Measurements from ENCODE around the gene CSNK1A1L.

DNA sequence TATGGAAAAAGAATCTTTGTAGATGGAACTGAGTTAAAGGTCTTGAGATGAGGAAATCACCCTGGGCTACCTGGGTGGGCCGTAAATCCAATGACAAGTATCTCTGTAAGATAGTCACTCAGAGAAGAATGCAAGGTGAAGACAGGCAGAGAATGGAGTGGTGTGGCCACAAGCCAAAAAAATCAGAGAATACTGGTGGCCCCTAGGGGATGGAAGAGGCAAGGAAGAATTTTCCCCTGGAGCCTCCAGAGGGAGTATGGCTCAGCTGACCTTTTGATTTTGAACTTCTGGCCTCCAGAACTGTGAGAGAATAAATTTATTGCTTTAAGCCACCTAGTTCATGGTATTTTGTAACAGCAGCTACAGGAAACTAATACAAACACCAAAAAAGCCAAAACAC is 32.7 kb upstream of the CSNK1A1L start:
- TF ChIP-seq, protein P1, sequence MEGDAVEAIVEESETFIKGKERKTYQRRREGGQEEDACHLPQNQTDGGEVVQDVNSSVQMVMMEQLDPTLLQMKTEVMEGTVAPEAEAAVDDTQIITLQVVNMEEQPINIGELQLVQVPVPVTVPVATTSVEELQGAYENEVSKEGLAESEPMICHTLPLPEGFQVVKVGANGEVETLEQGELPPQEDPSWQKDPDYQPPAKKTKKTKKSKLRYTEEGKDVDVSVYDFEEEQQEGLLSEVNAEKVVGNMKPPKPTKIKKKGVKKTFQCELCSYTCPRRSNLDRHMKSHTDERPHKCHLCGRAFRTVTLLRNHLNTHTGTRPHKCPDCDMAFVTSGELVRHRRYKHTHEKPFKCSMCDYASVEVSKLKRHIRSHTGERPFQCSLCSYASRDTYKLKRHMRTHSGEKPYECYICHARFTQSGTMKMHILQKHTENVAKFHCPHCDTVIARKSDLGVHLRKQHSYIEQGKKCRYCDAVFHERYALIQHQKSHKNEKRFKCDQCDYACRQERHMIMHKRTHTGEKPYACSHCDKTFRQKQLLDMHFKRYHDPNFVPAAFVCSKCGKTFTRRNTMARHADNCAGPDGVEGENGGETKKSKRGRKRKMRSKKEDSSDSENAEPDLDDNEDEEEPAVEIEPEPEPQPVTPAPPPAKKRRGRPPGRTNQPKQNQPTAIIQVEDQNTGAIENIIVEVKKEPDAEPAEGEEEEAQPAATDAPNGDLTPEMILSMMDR (conservative IDR thresholded peaks at IDR 0.05; ENCODE audit: low read depth, low read length) = no peak
- TF ChIP-seq, protein P2, sequence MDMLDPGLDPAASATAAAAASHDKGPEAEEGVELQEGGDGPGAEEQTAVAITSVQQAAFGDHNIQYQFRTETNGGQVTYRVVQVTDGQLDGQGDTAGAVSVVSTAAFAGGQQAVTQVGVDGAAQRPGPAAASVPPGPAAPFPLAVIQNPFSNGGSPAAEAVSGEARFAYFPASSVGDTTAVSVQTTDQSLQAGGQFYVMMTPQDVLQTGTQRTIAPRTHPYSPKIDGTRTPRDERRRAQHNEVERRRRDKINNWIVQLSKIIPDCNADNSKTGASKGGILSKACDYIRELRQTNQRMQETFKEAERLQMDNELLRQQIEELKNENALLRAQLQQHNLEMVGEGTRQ (IDR thresholded peaks at IDR 0.05; ENCODE audit: low read depth, low read length) = no peak
- TF ChIP-seq RCOR1 (IDR thresholded peaks at IDR 0.05; ENCODE audit: insufficient replicate concordance, low read length) (no peak), POLR2A (IDR thresholded peaks at IDR 0.05; ENCODE audit: low read depth, low read length) (no peak), MAFK (IDR thresholded peaks at IDR 0.05; ENCODE audit: low read depth, low read length) (no peak), SMC3 (IDR thresholded peaks at IDR 0.05; ENCODE audit: low read depth, low read length) (no peak), CEBPB (IDR thresholded peaks at IDR 0.05; ENCODE audit: low read depth, low read length) (no peak), RAD21 (IDR thresholded peaks at IDR 0.05; ENCODE audit: low read length) (no peak), FOS (IDR thresholded peaks at IDR 0.05; ENCODE audit: low read depth, low read length) (no peak), MXI1 (IDR thresholded peaks at IDR 0.05; ENCODE audit: borderline replicate concordance, low read depth, low read length) (no peak)
- TF ChIP-seq, protein P3, sequence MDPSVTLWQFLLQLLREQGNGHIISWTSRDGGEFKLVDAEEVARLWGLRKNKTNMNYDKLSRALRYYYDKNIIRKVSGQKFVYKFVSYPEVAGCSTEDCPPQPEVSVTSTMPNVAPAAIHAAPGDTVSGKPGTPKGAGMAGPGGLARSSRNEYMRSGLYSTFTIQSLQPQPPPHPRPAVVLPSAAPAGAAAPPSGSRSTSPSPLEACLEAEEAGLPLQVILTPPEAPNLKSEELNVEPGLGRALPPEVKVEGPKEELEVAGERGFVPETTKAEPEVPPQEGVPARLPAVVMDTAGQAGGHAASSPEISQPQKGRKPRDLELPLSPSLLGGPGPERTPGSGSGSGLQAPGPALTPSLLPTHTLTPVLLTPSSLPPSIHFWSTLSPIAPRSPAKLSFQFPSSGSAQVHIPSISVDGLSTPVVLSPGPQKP (IDR thresholded peaks at IDR 0.05; ENCODE audit: borderline replicate concordance, low read depth, low read length) = no peak

Measured in IMR-90 (cell line).